ENCODE results near the gene SPON1.
A peak's percentile ranks its signal among the peaks of the same experiment; 100 is the strongest.

Gene SPON1

DNA sequence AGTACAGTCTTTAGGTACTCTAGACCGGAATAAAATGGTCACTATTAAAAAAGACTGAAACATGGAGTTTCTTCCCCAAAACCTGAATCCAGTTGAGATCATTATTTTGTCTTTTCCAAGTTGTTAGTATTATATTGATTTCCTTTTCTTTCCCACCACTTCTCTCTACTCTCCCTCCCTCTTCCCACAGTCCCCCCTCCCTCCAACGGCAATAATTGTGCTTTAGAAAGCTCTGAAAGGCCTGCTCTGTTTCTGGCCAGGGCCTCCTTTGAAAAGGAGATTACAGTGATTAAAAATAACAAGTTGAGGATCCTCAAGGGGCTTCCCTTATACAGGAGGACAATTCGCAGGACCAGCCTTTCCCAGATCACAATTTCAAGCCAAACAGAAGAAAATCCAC, 3.5 kb downstream of the SPON1 start:
- TF ChIP-seq, protein P1, sequence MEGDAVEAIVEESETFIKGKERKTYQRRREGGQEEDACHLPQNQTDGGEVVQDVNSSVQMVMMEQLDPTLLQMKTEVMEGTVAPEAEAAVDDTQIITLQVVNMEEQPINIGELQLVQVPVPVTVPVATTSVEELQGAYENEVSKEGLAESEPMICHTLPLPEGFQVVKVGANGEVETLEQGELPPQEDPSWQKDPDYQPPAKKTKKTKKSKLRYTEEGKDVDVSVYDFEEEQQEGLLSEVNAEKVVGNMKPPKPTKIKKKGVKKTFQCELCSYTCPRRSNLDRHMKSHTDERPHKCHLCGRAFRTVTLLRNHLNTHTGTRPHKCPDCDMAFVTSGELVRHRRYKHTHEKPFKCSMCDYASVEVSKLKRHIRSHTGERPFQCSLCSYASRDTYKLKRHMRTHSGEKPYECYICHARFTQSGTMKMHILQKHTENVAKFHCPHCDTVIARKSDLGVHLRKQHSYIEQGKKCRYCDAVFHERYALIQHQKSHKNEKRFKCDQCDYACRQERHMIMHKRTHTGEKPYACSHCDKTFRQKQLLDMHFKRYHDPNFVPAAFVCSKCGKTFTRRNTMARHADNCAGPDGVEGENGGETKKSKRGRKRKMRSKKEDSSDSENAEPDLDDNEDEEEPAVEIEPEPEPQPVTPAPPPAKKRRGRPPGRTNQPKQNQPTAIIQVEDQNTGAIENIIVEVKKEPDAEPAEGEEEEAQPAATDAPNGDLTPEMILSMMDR (IDR thresholded peaks at IDR 0.05; ENCODE audit: insufficient read depth, missing control alignments): no peak
- DNase-seq (ENCODE audit: insufficient read length, low spot score) (no peak), FAIRE-seq (no peak)

DNA sequence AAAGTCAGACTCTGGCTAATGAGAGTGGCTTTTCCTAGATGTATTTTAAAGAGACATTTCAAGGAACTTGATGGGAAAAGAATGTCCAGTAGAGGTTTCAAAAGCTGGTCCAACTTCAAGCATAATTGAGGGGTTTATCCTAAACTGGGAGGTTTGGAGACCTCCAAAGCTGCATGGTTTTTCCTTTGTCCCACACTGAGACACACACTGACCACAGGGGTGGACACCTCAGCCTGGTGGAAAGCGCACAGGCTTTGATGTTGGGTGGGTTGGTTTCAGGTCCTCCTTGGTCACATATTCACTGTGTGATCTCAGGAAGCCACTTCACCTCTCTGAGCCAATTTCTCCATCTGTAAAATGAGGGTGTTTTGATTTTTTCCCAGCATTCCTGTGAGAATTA, 4.0 kb downstream of the SPON1 start:
- TF ChIP-seq, protein P1 (IDR thresholded peaks at IDR 0.05; ENCODE audit: insufficient read depth, missing control alignments): no peak
- no peak for DNase-seq (ENCODE audit: insufficient read length, low spot score)
- FAIRE-seq: no peak

DNA sequence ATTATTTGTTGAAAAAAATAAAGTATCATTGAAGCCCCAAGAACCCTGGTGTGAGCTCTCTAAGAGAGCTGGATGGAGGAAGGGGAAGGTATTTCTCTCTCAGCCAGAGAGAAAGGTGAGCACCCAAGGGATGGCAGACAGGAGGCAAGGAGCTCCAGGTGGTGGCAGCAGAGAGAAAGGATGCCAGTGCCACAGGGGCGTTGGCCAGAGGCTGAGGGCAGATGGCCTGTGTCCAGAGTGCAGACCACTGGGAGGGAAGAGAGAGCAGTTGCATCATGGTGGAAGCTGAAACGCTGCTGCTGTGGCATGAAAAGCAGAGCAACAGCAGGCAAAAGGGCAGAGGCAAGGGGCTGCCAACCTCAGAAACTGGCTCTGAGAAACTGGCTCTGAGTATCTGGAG, 8.5 kb downstream of the SPON1 start:
- no peak for FAIRE-seq
- DNase-seq (ENCODE audit: insufficient read length, low spot score): no peak
- TF ChIP-seq, protein P1 (IDR thresholded peaks at IDR 0.05; ENCODE audit: insufficient read depth, missing control alignments): peak; percentile 61

DNA sequence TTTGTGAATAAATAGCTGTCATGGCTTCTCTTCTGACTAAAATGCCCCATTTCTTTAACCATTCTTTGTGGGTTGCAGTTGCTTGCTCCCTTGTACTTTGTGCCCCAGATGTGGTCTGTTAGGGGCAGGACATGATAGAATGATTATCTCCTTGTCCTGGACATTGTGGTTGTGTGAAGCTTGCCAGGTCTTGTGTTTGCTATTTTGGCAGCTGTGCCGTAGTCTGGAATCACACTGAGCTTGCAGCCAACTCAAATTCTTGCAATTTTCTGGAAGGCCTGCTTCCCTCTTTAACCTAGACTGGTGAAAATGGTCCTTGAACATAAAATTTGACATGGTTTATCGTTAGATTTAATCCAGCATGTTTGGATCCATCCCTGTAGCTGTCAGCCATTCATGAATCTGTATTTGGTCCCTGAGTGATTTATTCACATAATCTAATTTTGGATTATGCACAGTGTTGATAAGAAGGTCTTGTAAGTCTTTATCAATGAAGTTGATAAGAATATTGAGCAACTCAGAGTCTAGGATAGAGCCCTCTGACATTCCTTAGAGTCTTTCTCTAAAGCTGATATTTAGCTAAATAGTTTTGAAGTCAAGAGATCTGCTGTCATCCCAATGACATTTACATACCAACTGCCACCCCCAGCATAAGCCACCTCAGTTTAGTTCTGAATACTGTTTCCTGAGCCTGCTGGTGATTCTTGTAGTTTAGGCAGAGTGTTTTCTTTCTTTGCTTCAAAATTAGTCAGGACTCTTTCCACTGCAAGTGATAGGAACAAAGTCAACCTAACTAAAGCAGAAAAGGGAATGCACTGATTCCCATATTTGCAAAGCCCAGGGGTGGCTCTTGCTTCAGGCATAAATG, 9.8 kb downstream of the SPON1 start:
- FAIRE-seq (no peak), DNase-seq (ENCODE audit: insufficient read length, low spot score) (no peak)
- TF ChIP-seq, protein P1 (IDR thresholded peaks at IDR 0.05; ENCODE audit: insufficient read depth, missing control alignments): no peak

DNA sequence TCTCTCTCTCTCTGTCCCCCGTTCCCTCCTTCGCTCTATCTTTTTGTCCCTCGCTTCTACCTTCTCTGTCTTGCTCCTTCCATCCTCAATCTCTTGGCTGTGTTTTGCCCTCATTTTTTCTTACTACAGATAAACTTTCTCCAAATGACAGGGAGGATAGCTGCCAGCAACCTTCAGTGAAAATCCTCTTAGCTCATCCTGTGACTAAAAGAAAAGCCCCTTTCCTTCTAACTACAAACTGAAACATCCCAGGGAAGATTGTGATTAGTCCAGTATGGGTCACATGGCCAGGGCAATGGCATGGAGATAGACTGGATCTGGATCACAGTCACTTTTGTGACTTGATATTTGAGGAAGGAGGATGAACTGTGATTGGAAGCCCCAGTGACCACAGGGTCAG, 10.4 kb downstream of the SPON1 start:
- DNase-seq (ENCODE audit: insufficient read length, low spot score): no peak
- TF ChIP-seq, protein P1 (IDR thresholded peaks at IDR 0.05; ENCODE audit: insufficient read depth, missing control alignments): no peak
- no peak for FAIRE-seq

DNA sequence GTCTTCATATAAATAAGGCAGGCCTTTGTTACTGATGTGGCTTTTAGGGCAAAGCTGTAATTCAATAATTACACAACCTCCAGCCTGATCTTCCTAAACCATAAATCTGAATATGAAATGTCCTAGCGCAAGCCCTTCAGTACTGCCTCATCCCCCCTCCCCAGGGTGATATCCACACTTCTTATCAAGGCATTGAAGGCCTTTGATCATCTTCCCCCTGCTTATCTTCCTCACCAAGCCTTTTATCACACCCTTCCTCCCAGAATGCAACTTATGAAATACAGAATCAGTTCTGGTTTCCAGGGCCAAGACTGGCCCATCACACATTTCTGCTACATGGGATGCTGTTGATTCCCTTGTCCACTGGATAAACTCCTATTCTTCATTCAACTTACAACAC, 12.1 kb downstream of the SPON1 start:
- DNase-seq (ENCODE audit: insufficient read length, low spot score) (no peak), FAIRE-seq (no peak)
- TF ChIP-seq, protein P1 (IDR thresholded peaks at IDR 0.05; ENCODE audit: insufficient read depth, missing control alignments): no peak

DNA sequence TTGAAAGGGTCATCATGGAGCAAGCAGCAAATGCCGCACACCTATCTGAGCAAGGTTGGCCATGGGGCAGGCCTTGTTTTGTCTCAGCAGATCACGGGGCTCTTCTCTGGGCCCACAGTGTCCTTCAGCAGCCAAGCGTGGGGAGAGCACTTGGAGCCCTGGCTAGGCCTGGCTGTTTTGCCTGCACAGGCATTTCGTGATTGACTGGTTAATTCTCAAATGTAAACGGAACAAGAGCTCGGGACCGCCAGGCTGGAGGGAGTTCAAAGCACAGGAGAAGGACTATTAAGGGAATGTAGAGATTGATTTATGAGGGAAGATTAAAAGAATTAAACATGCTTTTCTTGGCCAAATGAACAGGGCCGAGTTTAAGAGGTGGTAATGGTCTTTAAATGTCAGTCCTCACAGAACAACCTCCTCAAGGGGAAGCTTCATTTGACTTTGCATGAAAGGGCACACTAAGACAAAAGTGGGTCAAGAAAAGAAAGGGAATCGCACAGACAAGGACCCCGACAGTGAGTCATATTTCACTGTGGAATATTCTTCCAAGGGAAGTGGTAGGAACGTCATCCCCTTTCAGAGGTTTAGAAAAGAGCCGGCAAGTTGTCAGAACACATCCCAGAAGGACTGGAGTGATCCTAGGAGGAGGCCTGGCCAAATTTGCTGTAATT, 20.7 kb downstream of the SPON1 start:
- TF ChIP-seq, protein P1 (IDR thresholded peaks at IDR 0.05; ENCODE audit: insufficient read depth, missing control alignments): no peak
- FAIRE-seq (no peak), DNase-seq (ENCODE audit: insufficient read length, low spot score) (no peak)
